Neural progenitor cell (in vitro differentiated cells): ENCODE results near the gene FBXL15. TPM values are rescaled to one million over a fixed set of nuclear protein-coding genes. Genes with fewer than 3 reads are reported as not detected.

Experiments
- DNase-seq: peaks from one replicate; pipeline ENCODE4 v3.0.0-alpha.2; 2016; ENCODE audit warnings: low spot score
- H2AFZ ChIP-seq: fragments of 200-600 bp; sonication (generic); replicated peaks from 2 replicates; pipeline ENCODE4 v1.6.1; 2016; ENCODE audit warnings: antibody characterized with exemption
- H3F3A ChIP-seq: fragments of 200-600 bp; sonication (generic); 2 replicates; pipeline ENCODE4 v1.6.1; 2016; ENCODE audit warnings: antibody characterized with exemption, low read depth
- H3K27ac ChIP-seq: fragments of 200-600 bp; sonication (generic); 2 replicates; pipeline ENCODE4 v1.5.1; 2016; ENCODE audit warnings: mild to moderate bottlenecking
- H3K27me3 ChIP-seq: fragments of 200-600 bp; sonication (generic); 2 replicates; pipeline ENCODE4 v1.6.1; 2016; ENCODE audit warnings: mild to moderate bottlenecking, moderate library complexity
- H3K36me3 ChIP-seq: fragments of 200-600 bp; sonication (generic); 2 replicates; pipeline ENCODE4 v1.5.1; 2016
- H3K4me1 ChIP-seq: fragments of 200-600 bp; sonication (generic); 2 replicates; pipeline ENCODE4 v1.6.1; 2016; ENCODE audit warnings: mixed run types
- H3K4me2 ChIP-seq: fragments of 200-600 bp; sonication (generic); 2 replicates; pipeline ENCODE4 v1.6.1; 2016
- H3K4me3 ChIP-seq: fragments of 200-600 bp; sonication (generic); 2 replicates; pipeline ENCODE4 v1.5.1; 2016
- H3K79me2 ChIP-seq: fragments of 200-600 bp; sonication (generic); 2 replicates; pipeline ENCODE4 v1.6.1; 2016; ENCODE audit warnings: low read depth
- H3K9ac ChIP-seq: fragments of 200-600 bp; sonication (generic); 2 replicates; pipeline ENCODE4 v1.6.1; 2016
- H3K9me3 ChIP-seq: fragments of 200-600 bp; sonication (generic); 2 replicates; pipeline ENCODE4 v1.5.1; 2016; ENCODE audit warnings: low read depth
- H4K20me1 ChIP-seq: fragments of 200-600 bp; sonication (generic); 2 replicates; pipeline ENCODE4 v1.6.1; 2016; ENCODE audit warnings: low read depth
- H3K27ac Mint-ChIP-seq: 3 replicates; pipeline ENCODE4 v1.8.0; 2021; ENCODE audit warnings: mixed read lengths
- H3K27me3 Mint-ChIP-seq: 2 replicates; pipeline ENCODE4 v1.8.0; 2022; ENCODE audit warnings: low read depth, mild to moderate bottlenecking, inconsistent platforms, moderate library complexity, mixed read lengths; ENCODE audit not compliant: insufficient read depth
- H3K36me3 Mint-ChIP-seq: 3 replicates; pipeline ENCODE4 v1.8.0; 2021; ENCODE audit warnings: mixed read lengths
- H3K4me1 Mint-ChIP-seq: 3 replicates; pipeline ENCODE4 v1.8.0; 2021; ENCODE audit warnings: mixed read lengths
- H3K4me3 Mint-ChIP-seq: 3 replicates; pipeline ENCODE4 v1.8.0; 2021; ENCODE audit warnings: mild to moderate bottlenecking, moderate library complexity, mixed read lengths
- H3K9me3 Mint-ChIP-seq: 3 replicates; pipeline ENCODE4 v1.8.0; 2020; ENCODE audit warnings: mixed read lengths
- EZH2 ChIP-seq: fragments of 200-600 bp; sonication (generic); IDR thresholded peaks from 2 replicates; pipeline ENCODE4 v1.6.1; 2017; ENCODE audit warnings: antibody characterized with exemption, mild to moderate bottlenecking, moderate library complexity
- EZH2phosphoT487 ChIP-seq: fragments of 200-600 bp; sonication (generic); IDR thresholded peaks from 2 replicates; pipeline ENCODE4 v1.6.1; 2017; ENCODE audit warnings: antibody characterized with exemption
- total RNA-seq: library from RNA; depleted of rRNA; stranded (reverse); fragments of >200 nt; gene quantifications from 2 replicates; pipeline ENCODE4 v1.2.3, GENCODE V29; 2015; ENCODE audit warnings: low replicate concordance
- TF ChIP-seq, protein P1 (sequence below): fragments of 200-600 bp; sonication (generic); IDR thresholded peaks from 2 replicates; pipeline ENCODE4 v1.5.1; 2017; ENCODE audit warnings: antibody characterized with exemption, mild to moderate bottlenecking

The FBXL15 gene
- total RNA-seq, 1 donor from 2014 or later: 4.4 TPM

DNA sequence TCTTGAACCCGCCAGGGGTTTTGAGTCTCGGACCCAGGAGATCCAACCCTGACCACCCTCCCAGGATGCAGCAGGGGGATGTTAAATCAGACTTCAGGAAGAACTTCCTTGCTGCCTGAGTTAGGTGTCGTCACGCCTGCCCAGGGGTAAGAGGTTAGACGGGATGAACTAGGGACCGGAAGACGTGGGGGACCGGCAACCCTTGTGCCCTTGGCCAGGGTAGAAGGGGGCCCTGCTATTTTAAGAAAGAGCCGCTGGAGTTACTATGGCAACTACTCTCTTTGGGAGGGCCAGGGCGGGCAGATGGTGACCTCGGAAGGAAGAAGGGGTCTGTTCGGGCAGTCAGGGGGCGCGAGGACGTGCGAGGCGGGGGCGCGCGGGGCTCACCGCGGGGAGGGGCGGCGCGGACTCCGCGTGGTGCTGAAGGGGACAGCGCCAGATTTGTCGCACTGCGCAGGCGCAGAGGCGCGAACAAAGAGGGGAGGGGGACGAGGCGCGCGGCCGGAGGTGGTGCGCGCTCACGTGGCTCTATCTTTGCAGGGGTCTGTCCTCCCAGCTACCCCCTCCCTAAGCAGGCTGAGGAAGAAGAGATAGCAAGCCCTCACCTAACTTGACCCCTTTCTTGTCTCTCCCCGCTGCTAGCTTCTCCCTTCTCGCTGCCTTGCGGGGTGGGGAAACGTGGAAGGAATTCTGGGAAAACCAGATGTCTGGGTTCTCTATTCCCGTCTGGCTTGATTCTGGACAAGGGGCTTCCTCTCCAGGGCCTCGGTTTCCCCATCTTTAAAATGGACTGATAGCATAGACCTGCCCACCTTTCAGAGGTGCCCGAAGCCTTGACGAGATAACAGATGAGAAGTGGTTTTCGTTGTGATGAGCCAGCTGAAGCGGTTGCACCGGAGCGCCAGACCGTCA, 1.1 kb upstream of the FBXL15 start:
- Histone ChIP-seq H3K27ac (no peak overlapping the region), H3K79me2 (no peaks in the 10 kb centered on the region), H2AFZ (peak overlapping the region; percentile 96), H3K9me3 (no peaks in the 10 kb centered on the region), H3K4me3 (peak overlapping the region; percentile 77), H3K4me1 (peaks cover 21% of the 10 kb centered on the region), H3K4me2 (peak overlapping the region; percentile 87), H4K20me1 (peaks cover 36% of the 10 kb centered on the region), H3K27me3 (peaks cover 26% of the 10 kb centered on the region), H3F3A (peaks cover 46% of the 10 kb centered on the region), H3K36me3 (no peaks in the 10 kb centered on the region), H3K9ac (no peak overlapping the region)
- DNase-seq: peak; percentile 92
- Mint-ChIP-seq H3K9me3 (no peaks in the 10 kb centered on the region), H3K27me3 (peaks cover 20% of the 10 kb centered on the region), H3K4me1 (peaks cover 45% of the 10 kb centered on the region), H3K36me3 (peaks cover 4% of the 10 kb centered on the region), H3K4me3 (peak overlapping the region; percentile 98), H3K27ac (peak overlapping the region; percentile 54)
- TF ChIP-seq EZH2phosphoT487 (no peak), EZH2 (peak; percentile 30)

GRCh38 chr10:102420181-102420713, 389 bp upstream of the FBXL15 start:
- Histone ChIP-seq H3K4me3 (peak overlapping the region; percentile 77), H3K27me3 (peaks cover 26% of the 10 kb centered on the region), H3K4me1 (peaks cover 16% of the 10 kb centered on the region), H3K9ac (no peak overlapping the region), H4K20me1 (peaks cover 39% of the 10 kb centered on the region), H3K9me3 (no peaks in the 10 kb centered on the region), H2AFZ (peak overlapping the region; percentile 96), H3K36me3 (no peaks in the 10 kb centered on the region), H3K79me2 (no peaks in the 10 kb centered on the region), H3F3A (peaks cover 46% of the 10 kb centered on the region), H3K27ac (no peak overlapping the region), H3K4me2 (peak overlapping the region; percentile 87)
- TF ChIP-seq EZH2phosphoT487 (no peak), EZH2 (no peak)
- TF ChIP-seq, protein P1, sequence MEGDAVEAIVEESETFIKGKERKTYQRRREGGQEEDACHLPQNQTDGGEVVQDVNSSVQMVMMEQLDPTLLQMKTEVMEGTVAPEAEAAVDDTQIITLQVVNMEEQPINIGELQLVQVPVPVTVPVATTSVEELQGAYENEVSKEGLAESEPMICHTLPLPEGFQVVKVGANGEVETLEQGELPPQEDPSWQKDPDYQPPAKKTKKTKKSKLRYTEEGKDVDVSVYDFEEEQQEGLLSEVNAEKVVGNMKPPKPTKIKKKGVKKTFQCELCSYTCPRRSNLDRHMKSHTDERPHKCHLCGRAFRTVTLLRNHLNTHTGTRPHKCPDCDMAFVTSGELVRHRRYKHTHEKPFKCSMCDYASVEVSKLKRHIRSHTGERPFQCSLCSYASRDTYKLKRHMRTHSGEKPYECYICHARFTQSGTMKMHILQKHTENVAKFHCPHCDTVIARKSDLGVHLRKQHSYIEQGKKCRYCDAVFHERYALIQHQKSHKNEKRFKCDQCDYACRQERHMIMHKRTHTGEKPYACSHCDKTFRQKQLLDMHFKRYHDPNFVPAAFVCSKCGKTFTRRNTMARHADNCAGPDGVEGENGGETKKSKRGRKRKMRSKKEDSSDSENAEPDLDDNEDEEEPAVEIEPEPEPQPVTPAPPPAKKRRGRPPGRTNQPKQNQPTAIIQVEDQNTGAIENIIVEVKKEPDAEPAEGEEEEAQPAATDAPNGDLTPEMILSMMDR: no peak
- Mint-ChIP-seq H3K27me3 (peaks cover 20% of the 10 kb centered on the region), H3K27ac (peak overlapping the region; percentile 98), H3K4me1 (peaks cover 38% of the 10 kb centered on the region), H3K36me3 (peaks cover 4% of the 10 kb centered on the region), H3K9me3 (no peaks in the 10 kb centered on the region), H3K4me3 (peak overlapping the region; percentile 98)
- peak; percentile 45 for DNase-seq

GRCh38 chr10:102421507-102421756, 796 bp downstream of the FBXL15 start:
- H3K9me3 ChIP-seq: no peaks in the 10 kb centered on the region
- DNase-seq: no peak
- TF ChIP-seq EZH2phosphoT487 (no peak), EZH2 (peak; percentile 65)
- TF ChIP-seq, protein P1: no peak

More at GRCh38 chr10:102421507-102421756, 796 bp downstream of the FBXL15 start:
- no peak overlapping the region for H3K9ac ChIP-seq
- peak overlapping the region; percentile 98 for H3K4me3 Mint-ChIP-seq
- H3F3A ChIP-seq: peaks cover 46% of the 10 kb centered on the region
- H3K36me3 Mint-ChIP-seq: peaks cover 4% of the 10 kb centered on the region
- H3K27me3 Mint-ChIP-seq: peaks cover 16% of the 10 kb centered on the region
- H3K27me3 ChIP-seq: peaks cover 26% of the 10 kb centered on the region
- no peak overlapping the region for H3K27ac Mint-ChIP-seq
- H3K79me2 ChIP-seq: no peaks in the 10 kb centered on the region
- peaks cover 39% of the 10 kb centered on the region for H4K20me1 ChIP-seq
- H2AFZ ChIP-seq: peak overlapping the region; percentile 96
- H3K4me2 ChIP-seq: peak overlapping the region; percentile 87
- peaks cover 38% of the 10 kb centered on the region for H3K4me1 Mint-ChIP-seq
- H3K9me3 Mint-ChIP-seq: no peaks in the 10 kb centered on the region
- no peak overlapping the region for H3K27ac ChIP-seq
- H3K4me3 ChIP-seq: peak overlapping the region; percentile 77
- no peaks in the 10 kb centered on the region for H3K36me3 ChIP-seq
- H3K4me1 ChIP-seq: peaks cover 16% of the 10 kb centered on the region
